Left lobe of liver (tissue), 2 donors: ENCODE results near the gene PTGER3. TPM values are rescaled to one million over a fixed set of nuclear protein-coding genes. Genes with fewer than 3 reads are reported as not detected.

ENCODE experiments used
- ATAC-seq: fragments of 200-7000 bp; cut with Tn5 transposase; one replicate; pipeline ENCODE4 v1.9.1; 2020; ENCODE audit warnings: mild to moderate bottlenecking, moderate library complexity
- DNase-seq: peaks from one replicate; pipeline ENCODE4 v3.0.0-alpha.2; 2020; ENCODE audit warnings: low spot score
- total RNA-seq: library from RNA; stranded (reverse); gene quantifications from one replicate; pipeline ENCODE4 v1.2.1, GENCODE V29; 2021
- donor health status: DM: no; HTN: no; CAD: no; lungs with moderate emphysema.
- donor health status: DM: no; HTN: yes; CAD: no.

The PTGER3 gene
- total RNA-seq, 1 donor from 2014 or later = 0.05 TPM

- DNase-seq = no peak
- ATAC-seq = no peak
Observed at GRCh38 chr1:71053146-71053545, 5.5 kb upstream of the PTGER3 start.

GRCh38 chr1:71049951-71050598 is 2.5 kb upstream of the PTGER3 start:
- DNase-seq (no peak), ATAC-seq (peak; percentile 87)

- ATAC-seq = peak; percentile 20
Observed at GRCh38 chr1:71046891-71047634, 553 bp downstream of the PTGER3 start.

GRCh38 chr1:71045463-71046028 is 2.1 kb downstream of the PTGER3 start:
- no peak for ATAC-seq

More at GRCh38 chr1:71046891-71047634, 553 bp downstream of the PTGER3 start:
- DNase-seq = no peak

GRCh38 chr1:71044833-71045232 is 2.8 kb downstream of the PTGER3 start:
- ATAC-seq (no peak), DNase-seq (no peak)

More at GRCh38 chr1:71045463-71046028, 2.1 kb downstream of the PTGER3 start:
- DNase-seq = no peak

GRCh38 chr1:71043065-71043464 is 4.6 kb downstream of the PTGER3 start:
- DNase-seq (no peak), ATAC-seq (no peak)

- DNase-seq (no peak), ATAC-seq (no peak)
Observed at GRCh38 chr1:71041806-71042205, 5.8 kb downstream of the PTGER3 start.

- ATAC-seq (no peak), DNase-seq (no peak)
Observed at GRCh38 chr1:71039661-71040262, 7.9 kb downstream of the PTGER3 start.

GRCh38 chr1:71038942-71039341 is 8.7 kb downstream of the PTGER3 start:
- DNase-seq (no peak), ATAC-seq (no peak)

- ATAC-seq (no peak), DNase-seq (no peak)
Observed at GRCh38 chr1:71037829-71038620, 9.6 kb downstream of the PTGER3 start.

GRCh38 chr1:71037066-71037465 is 10.6 kb downstream of the PTGER3 start:
- ATAC-seq = no peak

GRCh38 chr1:71033136-71033535 is 14.5 kb downstream of the PTGER3 start:
- ATAC-seq (no peak), DNase-seq (no peak)

More at GRCh38 chr1:71037066-71037465, 10.6 kb downstream of the PTGER3 start:
- no peak for DNase-seq

GRCh38 chr1:71031426-71031825 is 16.2 kb downstream of the PTGER3 start:
- DNase-seq = no peak
- ATAC-seq = no peak

GRCh38 chr1:71030026-71030425 is 17.6 kb downstream of the PTGER3 start:
- DNase-seq = no peak
- no peak for ATAC-seq

GRCh38 chr1:71028981-71029380 is 18.6 kb downstream of the PTGER3 start:
- DNase-seq = no peak
- no peak for ATAC-seq

- no peak for ATAC-seq
- DNase-seq = no peak
Observed at GRCh38 chr1:71027991-71028390, 19.6 kb downstream of the PTGER3 start.

GRCh38 chr1:71026093-71026492 is 21.5 kb downstream of the PTGER3 start:
- ATAC-seq (no peak), DNase-seq (no peak)

- ATAC-seq = no peak
- DNase-seq = no peak
Observed at GRCh38 chr1:71023515-71023914, 24.1 kb downstream of the PTGER3 start.

GRCh38 chr1:71019233-71019969 is 28.2 kb downstream of the PTGER3 start:
- ATAC-seq = no peak
- DNase-seq = no peak

GRCh38 chr1:71018791-71019190 is 28.8 kb downstream of the PTGER3 start:
- DNase-seq (no peak), ATAC-seq (no peak)
